ENCODE measurements around the gene TBC1D9.

The TBC1D9 gene

DNA sequence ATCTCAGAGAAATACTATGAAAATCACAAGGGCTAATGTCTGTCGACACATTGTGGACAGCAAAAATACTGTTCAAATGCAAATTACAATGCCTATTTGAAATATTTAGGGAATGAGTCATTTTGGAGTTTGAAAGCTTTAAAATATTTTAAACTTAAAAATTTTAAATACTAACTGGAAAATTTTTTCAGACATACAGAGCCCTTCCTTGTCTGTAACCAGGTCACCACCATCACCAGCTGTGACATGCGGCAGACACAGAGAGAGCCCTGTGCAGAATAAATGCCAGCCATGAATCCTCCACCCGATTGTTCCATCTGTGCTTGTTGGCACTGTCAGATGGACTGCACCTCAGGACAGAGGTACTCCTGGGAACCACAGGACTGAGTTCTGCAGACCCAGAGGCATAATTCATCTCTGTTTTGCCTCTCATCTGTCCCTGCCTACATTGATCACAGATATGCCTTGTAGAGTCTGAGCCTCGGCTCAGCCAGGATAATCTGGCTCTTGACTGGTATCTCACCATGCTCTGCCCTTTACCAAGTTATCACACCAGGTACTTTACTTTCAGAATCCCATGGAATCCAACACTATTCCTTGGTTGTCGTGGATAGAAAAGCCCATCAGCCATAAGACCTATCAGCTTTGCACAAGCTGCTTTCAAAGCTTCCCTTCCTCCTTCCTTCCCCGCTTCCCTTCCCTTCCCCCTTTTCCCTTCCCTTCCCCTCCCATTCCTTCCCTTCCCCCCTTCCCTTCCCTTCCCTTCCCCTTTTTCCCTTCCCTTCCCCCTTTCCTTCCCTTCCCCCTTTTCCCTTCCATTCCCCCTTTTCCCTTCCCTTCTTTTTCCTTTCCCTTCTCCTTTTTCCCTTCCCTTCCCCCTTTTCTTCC lies 67.2 kb downstream of the TBC1D9 start:
- DNase-seq: no peak

DNA sequence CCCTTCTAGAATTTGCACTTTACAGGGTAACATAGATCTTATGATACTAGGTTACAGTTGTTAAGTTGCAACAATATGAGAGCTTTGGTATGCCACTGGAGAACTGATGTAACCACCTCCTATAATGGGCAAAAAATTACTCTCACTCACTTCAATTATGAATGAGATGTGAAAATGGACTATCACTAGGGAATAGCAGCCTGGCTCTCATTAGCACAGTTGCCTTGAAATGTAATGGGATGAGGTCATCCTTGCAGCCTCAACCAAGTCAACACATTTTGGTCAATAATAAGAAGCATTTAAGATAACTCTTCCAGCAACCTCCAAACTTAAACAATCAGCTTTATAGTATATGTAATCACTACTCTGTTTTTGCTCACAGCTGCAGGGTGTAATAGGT lies 69.4 kb downstream of the TBC1D9 start:
- DNase-seq: no peak

DNA sequence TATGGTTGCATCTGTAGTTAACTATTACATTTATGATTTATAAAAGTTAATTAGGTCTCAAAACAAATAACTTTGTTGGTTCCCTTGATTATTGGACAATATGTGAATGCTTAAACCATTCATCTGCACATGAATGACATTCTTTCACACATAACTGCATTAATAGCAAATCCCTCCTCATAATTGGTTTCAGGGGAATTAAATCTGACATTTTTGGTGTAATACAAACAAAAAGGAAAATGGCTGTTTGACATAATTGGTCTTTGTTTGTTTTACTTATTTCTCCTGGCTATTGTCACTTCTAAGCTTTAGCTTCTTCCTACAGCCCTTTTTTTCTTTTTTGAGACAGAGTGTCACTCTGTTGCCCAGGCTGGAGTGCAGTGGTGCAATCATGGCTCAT lies 71.9 kb downstream of the TBC1D9 start:
- no peak for DNase-seq

DNA sequence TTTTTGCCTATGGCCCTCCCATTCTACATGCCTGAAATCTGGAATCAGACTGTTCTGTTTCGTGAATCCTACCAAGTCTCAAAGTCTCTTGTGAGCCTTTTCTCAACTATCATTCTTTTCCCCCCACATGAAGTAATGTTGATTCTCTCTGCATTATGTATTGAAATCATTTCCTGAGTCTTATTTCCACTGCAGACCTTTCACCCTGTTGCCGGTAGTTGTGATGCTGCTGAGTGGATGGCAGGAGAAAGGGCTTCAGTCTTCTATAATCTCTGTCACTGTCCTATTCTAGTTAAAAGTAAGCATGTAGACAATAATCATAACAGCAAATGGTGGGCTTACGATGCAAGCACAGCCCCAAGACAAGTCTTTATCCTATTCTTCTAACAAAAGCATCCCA lies 75.0 kb downstream of the TBC1D9 start:
- no peak for DNase-seq

DNA sequence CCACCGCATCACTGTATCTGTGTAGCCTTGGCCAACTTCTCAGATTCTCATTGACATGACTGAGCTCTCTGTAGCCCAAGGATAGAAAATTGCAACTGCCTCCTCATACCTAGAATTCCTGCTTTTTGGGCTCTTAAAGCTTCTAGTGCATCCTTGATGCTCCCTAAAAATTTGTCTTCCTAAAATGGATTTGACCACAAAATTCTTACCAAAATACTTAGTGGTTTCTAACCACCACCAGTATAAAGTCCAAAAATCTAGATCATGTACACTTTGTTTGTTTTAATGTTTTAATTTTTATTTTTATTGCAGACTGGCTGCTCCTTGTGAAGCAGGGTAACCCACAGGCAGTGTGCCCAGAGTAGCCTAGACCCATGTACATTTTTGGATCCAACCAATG lies 75.5 kb downstream of the TBC1D9 start:
- no peak for DNase-seq

DNA sequence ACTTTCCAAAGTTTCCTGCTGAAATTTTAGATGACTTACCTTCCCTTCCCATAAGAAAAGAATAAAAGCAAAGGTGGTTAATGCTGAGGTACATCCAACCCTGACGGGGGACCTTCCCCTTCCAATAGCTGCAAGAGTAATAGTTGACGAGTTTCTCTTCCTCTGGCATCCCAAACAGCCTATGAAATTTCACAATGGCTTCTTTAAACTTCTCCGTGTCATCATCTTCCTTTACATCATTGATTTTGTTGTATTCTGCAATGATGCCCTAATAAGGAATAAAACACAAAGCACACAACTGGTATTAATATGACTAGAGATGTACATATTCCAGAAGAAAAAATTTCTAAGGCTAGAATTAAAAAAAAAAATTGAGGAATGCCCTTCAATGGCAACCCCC lies 76.6 kb downstream of the TBC1D9 start:
- DNase-seq: no peak

DNA sequence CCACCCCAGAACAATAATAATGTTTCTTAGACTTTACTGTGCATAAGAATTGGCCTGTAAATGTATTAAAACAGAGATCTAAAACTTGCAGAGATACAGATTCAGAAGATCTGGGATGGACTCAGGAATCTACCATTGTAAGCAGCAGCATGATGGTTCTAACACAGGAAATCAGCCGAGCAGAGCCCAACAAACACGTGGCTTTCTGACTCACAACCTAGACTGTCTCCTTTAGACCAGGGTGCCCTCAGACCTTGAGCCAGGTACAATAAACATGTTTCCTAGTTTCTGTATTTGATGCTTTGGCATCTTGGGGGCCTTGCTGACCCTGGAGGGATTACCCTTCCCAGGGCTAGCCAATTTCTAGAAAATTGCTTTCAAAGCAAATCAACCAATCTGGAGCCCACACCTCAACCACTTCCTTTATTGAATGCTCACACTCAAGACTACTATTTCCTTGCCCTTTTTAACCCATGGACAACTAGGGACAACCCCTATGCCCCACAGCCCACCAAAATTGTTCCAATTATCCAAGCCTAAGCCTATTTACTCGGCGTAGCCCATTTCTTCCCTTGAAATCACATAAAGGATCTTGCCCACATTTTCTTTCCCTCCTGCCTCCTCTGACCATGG lies 80.5 kb downstream of the TBC1D9 start:
- no peak for DNase-seq

GRCh38 chr4:140673729-140674128 lies 82.5 kb downstream of the TBC1D9 start:
- DNase-seq: no peak

DNA sequence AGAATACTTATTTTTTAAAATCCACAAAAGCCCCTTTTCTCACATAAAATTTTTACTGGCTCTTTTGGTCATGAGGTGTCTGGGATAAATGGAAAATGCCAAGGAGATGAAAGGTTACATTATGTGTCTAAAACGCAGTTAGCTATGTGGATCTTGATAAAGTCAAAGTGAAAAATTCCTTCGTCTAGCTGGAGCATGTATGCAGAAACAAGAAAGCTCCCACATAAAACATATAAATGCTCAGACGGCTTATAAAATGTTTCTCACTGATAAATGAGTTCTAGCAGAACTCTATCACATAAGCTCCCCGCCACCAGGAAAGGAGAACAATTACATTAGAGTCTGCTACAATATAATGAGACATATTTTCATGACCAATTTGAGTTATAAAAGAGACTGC lies 83.8 kb downstream of the TBC1D9 start:
- DNase-seq: no peak

- DNase-seq: no peak
Measured at GRCh38 chr4:140668111-140668510, 88.1 kb downstream of the TBC1D9 start.

DNA sequence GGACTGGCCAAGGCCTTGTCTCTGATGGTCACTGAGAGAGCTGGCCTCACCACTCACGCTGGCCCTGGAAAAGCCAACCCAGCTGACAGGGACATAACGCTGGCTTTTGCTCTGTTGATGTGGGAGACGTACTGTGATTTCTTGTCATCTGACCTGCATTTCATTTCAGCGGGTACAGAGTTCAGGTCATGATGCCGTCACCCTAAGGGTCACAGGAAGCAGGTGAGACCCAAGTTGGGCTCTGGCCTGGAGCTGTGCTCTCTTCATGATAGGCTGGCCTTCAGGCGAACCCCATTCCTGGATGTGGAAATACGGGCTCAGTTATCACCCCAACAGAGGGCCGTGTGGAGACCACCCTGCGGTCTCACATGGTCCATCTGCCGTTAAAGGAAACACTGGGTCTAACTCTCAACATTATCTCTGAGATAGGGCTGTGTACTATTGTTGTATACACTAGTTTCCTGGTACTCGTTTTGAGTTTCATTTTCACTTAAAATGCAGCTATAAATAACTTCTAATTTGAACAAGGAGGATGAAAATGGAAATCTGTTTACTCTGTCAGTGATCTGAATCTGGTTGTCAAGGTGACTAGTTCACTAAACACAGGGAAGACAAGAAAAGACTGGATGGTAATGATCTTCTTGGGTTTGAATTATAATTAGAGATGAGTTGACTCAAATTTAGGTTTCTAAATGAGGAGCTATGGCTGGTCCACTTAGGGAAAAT lies 89.1 kb downstream of the TBC1D9 start:
- DNase-seq: no peak

DNA sequence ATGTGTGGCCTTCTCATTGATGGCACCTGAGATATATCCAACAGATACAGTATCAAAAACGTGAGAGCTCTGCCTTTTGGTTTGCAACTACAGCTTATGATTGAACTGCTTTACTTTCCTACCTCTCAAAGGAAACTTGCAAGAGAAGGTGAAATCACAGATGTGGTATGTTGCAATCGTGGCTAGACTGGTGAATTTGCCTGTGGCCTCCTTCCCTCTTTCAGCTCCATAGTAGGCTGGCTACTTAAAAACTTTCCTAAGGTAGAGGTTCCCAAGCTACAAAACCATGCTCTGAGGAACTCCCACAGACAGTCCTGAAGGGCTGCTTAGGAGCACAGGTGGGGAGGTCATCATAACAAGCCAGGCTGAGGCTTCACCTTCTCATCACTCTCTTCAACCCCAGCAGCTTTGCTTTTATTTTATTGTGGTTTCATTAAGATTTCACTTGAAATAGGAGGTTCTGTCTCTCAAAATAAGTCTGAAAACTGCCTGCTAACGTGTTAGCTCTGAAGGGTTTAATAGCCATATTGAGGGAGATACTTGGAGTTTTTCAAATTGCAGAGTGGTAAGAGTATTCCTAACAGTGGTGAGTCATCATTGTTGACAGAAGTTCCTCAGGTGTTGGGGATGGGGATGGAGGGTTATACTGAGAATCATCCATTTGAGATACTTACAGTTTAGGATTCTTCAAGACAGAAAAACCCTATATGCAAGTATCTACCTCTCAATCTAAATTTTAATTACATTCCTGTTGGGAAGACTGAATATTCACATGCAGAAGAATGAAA lies 93.9 kb downstream of the TBC1D9 start:
- no peak for DNase-seq

DNA sequence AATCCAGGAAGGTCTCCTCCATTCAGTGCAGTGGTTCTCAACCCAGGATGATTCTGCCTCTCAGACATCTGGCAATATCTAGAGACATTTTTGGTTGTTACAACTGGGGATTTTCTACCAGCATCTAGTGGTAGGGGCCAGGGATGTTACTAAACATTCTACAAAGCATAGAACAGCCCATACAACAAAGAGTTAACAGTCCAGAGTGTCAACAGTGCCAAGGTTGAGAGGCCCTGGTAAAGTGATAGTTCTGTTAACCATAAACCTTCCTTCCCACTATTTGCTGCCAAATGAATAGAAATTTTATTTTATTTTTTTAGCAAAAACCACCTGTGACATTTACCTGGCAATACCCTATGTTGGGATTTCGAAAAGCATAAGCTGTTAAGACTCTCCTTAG lies 94.6 kb downstream of the TBC1D9 start:
- DNase-seq: no peak

DNA sequence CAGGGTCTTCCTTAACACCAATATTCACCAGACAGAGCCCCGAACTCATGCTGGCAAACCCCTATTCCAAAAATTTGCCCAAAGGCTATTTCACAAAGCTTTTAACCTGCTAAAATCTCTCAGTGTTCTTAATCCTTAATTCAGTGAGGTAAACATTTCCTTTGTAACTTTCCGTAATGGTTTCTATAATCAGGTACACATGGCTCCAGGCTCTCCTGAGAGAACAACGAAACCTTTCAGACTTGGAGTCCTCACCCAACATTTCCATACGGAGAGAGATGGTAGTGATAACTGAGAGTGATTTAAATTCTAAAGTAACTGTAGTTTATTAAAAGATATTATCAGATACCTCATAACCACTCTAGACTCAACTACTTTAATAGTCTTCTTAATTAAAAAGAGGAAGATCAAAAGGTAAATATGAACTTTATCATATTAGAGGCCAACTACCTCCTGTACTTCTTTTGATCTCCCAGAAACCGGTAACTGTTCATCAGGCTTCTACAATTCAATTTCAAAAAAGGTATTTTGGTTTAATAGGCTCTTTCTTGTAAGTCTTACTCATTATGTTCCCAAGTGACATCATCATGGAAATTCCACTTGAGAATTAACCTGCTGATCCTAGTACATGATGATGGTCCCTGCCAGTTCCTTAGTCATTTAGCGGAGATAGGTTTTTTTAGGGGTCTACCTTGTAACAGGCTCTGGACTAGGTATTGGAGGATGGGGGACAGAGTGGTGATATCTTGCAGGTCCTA lies 96.1 kb downstream of the TBC1D9 start:
- DNase-seq: no peak

GRCh38 chr4:140654495-140654814 lies 101.7 kb downstream of the TBC1D9 start:
- no peak for DNase-seq

DNA sequence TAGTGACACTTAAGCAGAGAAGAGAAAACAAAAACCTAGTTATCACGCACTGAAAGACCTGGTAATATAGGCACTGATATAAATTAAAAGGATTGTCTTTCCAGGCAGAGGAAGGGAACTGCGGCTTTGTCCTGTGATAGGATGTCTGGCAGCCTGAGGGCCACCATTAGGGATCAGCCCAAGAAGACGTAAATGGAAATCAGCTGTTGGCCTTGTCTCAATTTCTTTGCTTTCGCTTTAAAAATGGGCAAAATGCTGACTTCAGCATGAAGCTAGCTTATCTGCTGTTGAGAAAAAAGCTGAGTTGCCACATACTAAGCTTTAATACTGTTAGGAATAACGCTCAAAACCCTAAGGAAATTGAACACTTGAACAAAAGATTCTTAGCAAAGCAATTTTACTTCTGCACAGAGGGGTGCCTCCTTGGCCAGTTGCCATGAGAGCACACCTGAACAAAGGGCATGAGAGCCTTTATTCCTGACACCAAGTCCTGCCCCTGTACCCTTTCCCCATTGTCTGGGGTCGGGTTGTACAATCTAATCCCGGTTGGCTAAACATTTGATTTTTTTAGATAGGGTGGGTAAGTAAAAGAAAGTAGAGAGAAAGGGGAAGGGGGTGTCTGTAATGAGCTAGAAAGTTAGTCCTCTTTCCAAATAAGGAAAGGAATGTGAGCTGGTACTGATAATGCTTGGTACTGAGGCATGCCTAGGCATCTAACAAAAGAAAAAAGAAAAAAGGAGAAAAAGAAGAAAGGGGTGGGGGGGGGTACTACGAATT lies 102.3 kb downstream of the TBC1D9 start:
- no peak for DNase-seq

DNA sequence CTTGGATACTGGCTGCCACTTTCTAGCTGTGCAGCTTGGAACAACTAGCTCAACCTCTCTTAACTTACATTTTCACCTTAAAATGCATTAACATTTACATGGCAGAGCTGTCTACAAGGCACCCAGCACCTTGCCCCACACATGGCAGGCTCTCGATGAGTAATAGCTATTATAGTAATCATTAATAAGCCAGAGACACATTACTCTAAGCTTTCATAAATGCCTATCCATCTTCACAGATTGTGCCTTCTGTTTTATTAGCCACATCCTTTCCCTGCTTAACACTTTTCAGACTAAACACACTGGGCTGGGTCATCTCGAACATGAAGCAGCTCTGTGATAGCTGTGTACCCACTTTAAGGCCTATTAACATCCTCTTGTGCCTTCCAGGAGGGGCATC lies 103.6 kb downstream of the TBC1D9 start:
- DNase-seq: no peak

DNA sequence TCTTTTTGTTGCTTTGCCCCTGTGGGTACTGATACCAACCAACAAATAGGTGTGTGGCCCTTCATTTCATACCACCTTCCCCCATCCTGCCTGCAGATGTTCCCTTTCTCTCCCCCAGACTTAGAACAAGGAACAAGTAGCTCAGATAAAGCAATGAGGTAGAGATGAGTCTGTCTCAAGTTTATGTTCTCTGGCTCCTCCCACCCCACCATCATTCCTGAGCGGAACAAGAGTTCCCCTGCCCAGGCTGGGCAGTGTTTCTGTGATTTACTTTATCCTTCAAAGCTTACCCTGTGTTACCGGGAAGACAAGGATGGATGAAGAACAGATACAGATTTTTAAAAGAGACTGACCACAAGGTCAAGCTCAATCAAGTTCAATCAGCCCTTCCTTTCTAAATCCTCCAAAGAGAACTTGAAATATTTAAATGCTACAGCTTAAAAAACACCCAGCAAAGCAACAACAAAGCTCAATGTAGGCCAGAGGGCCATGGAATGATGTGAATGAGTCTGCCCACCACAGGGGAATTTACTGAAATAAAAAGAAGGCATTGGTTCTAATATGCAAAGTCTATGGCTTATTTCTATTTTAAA lies 107.4 kb downstream of the TBC1D9 start:
- DNase-seq: no peak

GRCh38 chr4:140645614-140646412 lies 110.4 kb downstream of the TBC1D9 start:
- no peak for DNase-seq

GRCh38 chr4:140645196-140645595 lies 111.0 kb downstream of the TBC1D9 start:
- no peak for DNase-seq
